Chondrocyte (in vitro differentiated cells): ENCODE data around the gene NBAS. TPM values are rescaled to one million over a fixed set of nuclear protein-coding genes. Genes with fewer than 3 reads are reported as not detected.

ENCODE experiments used
- DNase-seq: peaks from one replicate; pipeline ENCODE4 v3.0.0; 2021; ENCODE audit warnings: mixed read lengths, low spot score
- H3K27ac Mint-ChIP-seq: one replicate; pipeline ENCODE4 v1.8.0; 2021; ENCODE audit warnings: mild to moderate bottlenecking, moderate library complexity, mixed read lengths; ENCODE audit not compliant: unreplicated experiment
- H3K27me3 Mint-ChIP-seq: 2 replicates; pipeline ENCODE4 v1.8.0; 2021; ENCODE audit warnings: low read depth, mixed read lengths
- H3K36me3 Mint-ChIP-seq: 2 replicates; pipeline ENCODE4 v1.8.0; 2021; ENCODE audit warnings: low read depth, mixed read lengths
- H3K4me1 Mint-ChIP-seq: 2 replicates; pipeline ENCODE4 v1.8.0; 2021; ENCODE audit warnings: low read depth, mild to moderate bottlenecking, mixed read lengths
- H3K4me3 Mint-ChIP-seq: one replicate; pipeline ENCODE4 v1.8.0; 2021; ENCODE audit warnings: mild to moderate bottlenecking, moderate library complexity, mixed read lengths; ENCODE audit not compliant: unreplicated experiment
- H3K9me3 Mint-ChIP-seq: 2 replicates; pipeline ENCODE4 v1.8.0; 2021; ENCODE audit warnings: low read depth, mixed read lengths
- total RNA-seq: library from RNA; stranded (reverse); gene quantifications from 3 replicates; pipeline ENCODE4 v1.2.1, GENCODE V29; 2021
- TF ChIP-seq, protein P1 (sequence below): fragments of 200-600 bp; sonication (generic); IDR thresholded peaks from 2 replicates; pipeline ENCODE4 v1.5.0; 2021; ENCODE audit warnings: antibody characterized with exemption, mild to moderate bottlenecking, moderate library complexity

The NBAS gene
- total RNA-seq, 1 donor from 2014 or later: 47.6 TPM

DNA sequence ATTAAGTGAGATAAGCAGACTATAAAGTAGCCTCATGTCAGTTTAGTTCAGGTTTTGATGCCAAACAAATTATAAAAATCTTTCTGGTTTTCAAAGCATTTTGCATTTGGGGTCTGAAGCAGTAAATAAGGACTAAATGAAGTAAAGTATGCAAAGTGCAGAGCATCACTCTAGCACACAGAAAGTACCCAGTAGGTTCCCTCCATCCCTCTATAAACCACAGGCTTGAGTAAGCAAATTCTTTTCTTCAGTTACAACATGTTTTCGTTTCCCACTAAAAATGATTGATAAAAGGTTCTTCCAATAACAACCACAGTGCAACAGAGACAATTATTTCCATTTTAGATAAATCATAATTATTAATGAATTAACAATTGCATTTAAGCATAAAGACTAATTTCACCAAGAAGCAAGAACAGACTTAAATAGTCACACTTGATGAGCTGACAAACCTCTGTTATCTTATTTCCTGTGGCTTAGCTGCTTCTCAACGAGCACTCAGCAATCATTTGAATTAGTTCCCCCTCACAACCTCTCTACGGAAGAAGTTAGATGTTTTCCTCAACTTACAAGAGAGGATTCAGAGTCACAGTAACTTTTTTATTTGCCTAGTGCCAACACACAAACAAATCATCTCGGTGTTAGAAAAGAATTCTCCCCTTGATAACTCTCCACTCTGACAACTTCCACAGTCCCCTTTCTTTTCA, 249.8 kb downstream of the NBAS start:
- TF ChIP-seq, protein P1, sequence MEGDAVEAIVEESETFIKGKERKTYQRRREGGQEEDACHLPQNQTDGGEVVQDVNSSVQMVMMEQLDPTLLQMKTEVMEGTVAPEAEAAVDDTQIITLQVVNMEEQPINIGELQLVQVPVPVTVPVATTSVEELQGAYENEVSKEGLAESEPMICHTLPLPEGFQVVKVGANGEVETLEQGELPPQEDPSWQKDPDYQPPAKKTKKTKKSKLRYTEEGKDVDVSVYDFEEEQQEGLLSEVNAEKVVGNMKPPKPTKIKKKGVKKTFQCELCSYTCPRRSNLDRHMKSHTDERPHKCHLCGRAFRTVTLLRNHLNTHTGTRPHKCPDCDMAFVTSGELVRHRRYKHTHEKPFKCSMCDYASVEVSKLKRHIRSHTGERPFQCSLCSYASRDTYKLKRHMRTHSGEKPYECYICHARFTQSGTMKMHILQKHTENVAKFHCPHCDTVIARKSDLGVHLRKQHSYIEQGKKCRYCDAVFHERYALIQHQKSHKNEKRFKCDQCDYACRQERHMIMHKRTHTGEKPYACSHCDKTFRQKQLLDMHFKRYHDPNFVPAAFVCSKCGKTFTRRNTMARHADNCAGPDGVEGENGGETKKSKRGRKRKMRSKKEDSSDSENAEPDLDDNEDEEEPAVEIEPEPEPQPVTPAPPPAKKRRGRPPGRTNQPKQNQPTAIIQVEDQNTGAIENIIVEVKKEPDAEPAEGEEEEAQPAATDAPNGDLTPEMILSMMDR: no peak
- no peaks in the 10 kb centered on the region for H3K4me1 Mint-ChIP-seq
- H3K36me3 Mint-ChIP-seq: peaks cover 12% of the 10 kb centered on the region
- H3K27me3 Mint-ChIP-seq: no peaks in the 10 kb centered on the region
- DNase-seq: no peak
- no peaks in the 10 kb centered on the region for H3K9me3 Mint-ChIP-seq
- no peak overlapping the region for H3K4me3 Mint-ChIP-seq
- H3K27ac Mint-ChIP-seq: no peak overlapping the region

DNA sequence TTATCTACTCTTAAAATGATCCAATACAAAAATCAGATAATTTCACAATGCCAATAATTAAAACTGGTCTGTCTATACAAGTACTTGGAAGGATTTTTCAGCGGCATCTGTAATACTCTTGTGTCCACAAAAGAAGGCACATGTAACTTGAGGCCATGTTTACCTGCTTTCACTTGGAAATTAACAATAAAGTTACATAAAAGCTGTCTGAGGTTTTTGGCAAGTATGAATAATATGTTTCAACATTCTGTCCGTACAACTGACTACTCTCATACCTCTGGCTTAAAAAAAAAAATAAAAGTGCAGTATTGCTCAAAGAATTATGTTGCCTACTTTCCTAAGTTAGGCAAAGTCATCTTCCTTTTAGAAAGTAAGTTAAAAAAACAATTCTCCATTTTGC, 253.6 kb downstream of the NBAS start:
- H3K27me3 Mint-ChIP-seq: no peaks in the 10 kb centered on the region
- H3K36me3 Mint-ChIP-seq: peaks cover 26% of the 10 kb centered on the region
- no peak overlapping the region for H3K27ac Mint-ChIP-seq
- H3K4me1 Mint-ChIP-seq: peaks cover 2% of the 10 kb centered on the region
- no peak for DNase-seq
- H3K4me3 Mint-ChIP-seq: no peak overlapping the region
- peaks cover 8% of the 10 kb centered on the region for H3K9me3 Mint-ChIP-seq
- TF ChIP-seq, protein P1: no peak

DNA sequence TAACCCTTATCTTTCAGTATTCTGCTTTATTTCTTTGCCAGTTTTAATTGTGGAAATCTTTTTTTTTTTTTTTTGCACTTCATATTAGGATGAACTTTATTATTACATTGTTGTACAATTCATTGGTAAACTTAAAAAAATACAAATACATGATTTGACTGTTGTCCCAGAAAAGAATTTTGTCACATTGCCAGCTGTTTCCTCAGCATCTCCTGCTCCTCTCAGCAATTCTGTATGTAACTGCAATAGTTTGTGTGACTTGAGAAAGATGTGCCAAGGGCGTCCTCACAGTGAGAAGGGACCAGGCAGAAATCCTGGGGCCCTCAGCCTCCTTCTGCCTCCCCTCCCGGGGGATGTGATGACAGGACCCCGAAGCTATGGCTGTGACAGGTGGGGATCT, 254.4 kb downstream of the NBAS start:
- Mint-ChIP-seq H3K36me3 (peaks cover 31% of the 10 kb centered on the region), H3K4me3 (no peak overlapping the region)

DNA sequence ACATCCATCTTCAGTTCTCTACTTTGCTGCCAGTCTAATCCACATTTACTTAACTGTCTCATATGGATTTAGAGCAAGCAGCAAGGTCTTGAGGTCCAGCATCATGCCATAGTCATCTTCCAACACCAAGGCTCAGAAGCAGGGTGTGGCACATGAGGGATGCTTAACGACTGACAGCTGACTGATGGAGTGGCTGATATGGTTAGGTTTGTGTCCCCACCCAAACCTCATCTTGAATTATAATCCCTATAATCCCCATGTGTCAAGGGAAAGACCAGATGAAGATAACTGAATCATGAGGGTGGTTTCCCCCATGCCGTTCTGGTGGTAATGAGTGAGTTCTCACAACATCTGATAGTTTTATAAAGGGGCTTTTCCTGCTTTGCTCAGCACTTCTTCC, 257.3 kb downstream of the NBAS start:
- Mint-ChIP-seq H3K36me3 (peaks cover 37% of the 10 kb centered on the region), H3K9me3 (peaks cover 8% of the 10 kb centered on the region), H3K4me1 (peaks cover 14% of the 10 kb centered on the region), H3K27me3 (no peaks in the 10 kb centered on the region), H3K4me3 (no peak overlapping the region), H3K27ac (no peak overlapping the region)
- DNase-seq: no peak
- TF ChIP-seq, protein P1: no peak

More for the DNA sequence above, 254.4 kb downstream of the NBAS start:
- no peaks in the 10 kb centered on the region for H3K27me3 Mint-ChIP-seq
- TF ChIP-seq, protein P1: no peak
- DNase-seq: no peak
- H3K9me3 Mint-ChIP-seq: peaks cover 8% of the 10 kb centered on the region
- peaks cover 10% of the 10 kb centered on the region for H3K4me1 Mint-ChIP-seq
- H3K27ac Mint-ChIP-seq: no peak overlapping the region

GRCh38 chr2:15302154-15302553, 259.0 kb downstream of the NBAS start:
- Mint-ChIP-seq H3K27ac (no peak overlapping the region), H3K27me3 (no peaks in the 10 kb centered on the region), H3K4me1 (peaks cover 14% of the 10 kb centered on the region), H3K4me3 (no peak overlapping the region), H3K9me3 (peaks cover 8% of the 10 kb centered on the region), H3K36me3 (peaks cover 46% of the 10 kb centered on the region)
- no peak for DNase-seq
- TF ChIP-seq, protein P1: no peak
